ENCODE results near the gene SAMD4B. TPM values are rescaled to one million over a fixed set of nuclear protein-coding genes. Genes with fewer than 3 reads are reported as not detected.

The SAMD4B gene
- total RNA-seq, 1 donor from 2014 or later: 22.4 TPM

DNA sequence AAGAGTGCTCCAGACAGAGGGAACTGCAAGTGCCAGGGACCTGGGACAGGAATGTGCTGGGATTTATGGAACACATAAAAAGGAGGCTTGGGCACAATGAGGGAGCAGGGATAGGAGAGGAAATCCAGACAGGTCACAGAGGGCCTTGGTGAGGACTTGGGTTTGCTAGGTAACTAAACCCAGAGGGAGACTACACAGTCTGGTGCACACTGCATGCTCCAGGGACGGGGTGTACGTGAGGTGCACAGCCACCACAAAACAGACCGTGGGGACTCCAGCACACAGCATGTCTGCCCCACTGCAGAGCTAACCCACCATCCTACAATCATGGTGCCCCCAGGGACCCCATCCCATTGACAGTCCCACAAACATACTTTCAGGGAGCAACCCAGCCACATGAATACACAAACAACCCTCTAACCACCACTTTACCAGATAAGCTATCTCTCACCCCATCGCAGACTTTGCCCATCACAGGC lies 58.9 kb downstream of the SAMD4B start:
- no peaks in the 10 kb centered on the region for H3K27me3 ChIP-seq (ENCODE audit: control insufficient read depth in 3 of 3, insufficient read depth in 3 of 3, low read length in 3 of 3)
- H3K27ac ChIP-seq (ENCODE audit: low read depth, low read length): peak overlapping the region; percentile 100
- H3K4me3 ChIP-seq (ENCODE audit: low read length in 3 of 3): peak overlapping the region in 1 of 3 donors; percentile 22
- peaks cover 0 to 5% (median 4%) of the 10 kb centered on the region in 3 donors for H3K36me3 ChIP-seq (ENCODE audit: control insufficient read depth in 3 of 3, insufficient read depth in 3 of 3, low read length in 3 of 3)
- peak overlapping the region in 2 of 3 donors; percentile 18 to 93 for H3K9ac ChIP-seq (ENCODE audit: low read depth in 1 of 3, low read length in 3 of 3)
- H3K4me1 ChIP-seq (ENCODE audit: control insufficient read depth in 3 of 3, insufficient read depth in 3 of 3, low read length in 3 of 3): peaks cover 34 to 49% (median 40%) of the 10 kb centered on the region in 3 donors
- H3K9me3 ChIP-seq (ENCODE audit: control insufficient read depth in 3 of 3, low read length in 3 of 3): no peaks in the 10 kb centered on the region

DNA sequence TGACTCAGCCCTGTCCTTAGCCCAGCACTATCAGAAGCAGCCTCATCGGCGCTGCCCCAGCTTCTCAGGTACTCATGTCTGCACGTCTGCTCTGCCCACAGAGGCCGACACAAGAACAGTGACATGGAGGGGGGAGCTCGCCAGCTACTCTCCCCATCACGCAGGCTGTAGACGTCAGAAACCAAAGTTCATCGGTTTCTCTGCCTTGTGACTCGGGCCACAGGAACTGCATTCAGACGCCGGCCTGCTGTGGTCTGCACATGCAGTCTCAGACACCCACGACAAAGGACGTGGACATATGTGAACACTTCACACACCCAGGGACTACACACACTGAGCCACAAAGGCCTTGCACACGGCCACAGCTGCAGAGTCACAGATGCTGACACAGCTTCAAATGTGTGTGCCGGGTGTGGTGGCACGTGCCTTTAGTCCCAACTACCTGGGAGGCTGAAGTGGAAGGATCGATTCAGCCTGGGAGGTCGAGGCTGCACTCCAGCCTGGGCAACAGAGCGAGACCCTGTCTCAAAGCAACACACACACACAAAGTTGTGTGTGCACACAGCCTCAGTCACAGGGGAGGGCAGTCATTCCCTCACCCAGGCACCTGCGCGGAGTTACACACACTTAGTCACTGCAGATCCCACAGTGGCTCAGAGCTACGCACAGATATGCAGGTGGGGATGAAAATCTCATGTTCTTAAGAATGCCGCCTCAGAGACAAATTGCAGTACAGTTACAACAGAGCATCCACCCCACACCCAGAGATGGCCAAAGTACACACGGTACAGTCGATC lies 59.5 kb downstream of the SAMD4B start:
- peak overlapping the region; percentile 93 to 97 (median 95) for H3K9ac ChIP-seq (ENCODE audit: low read depth in 1 of 3, low read length in 3 of 3)
- peaks cover 0 to 5% (median 4%) of the 10 kb centered on the region in 3 donors for H3K36me3 ChIP-seq (ENCODE audit: control insufficient read depth in 3 of 3, insufficient read depth in 3 of 3, low read length in 3 of 3)
- H3K4me1 ChIP-seq (ENCODE audit: control insufficient read depth in 3 of 3, insufficient read depth in 3 of 3, low read length in 3 of 3): peaks cover 36 to 50% (median 42%) of the 10 kb centered on the region in 3 donors
- no peaks in the 10 kb centered on the region for H3K9me3 ChIP-seq (ENCODE audit: control insufficient read depth in 3 of 3, low read length in 3 of 3)
- H3K27me3 ChIP-seq (ENCODE audit: control insufficient read depth in 3 of 3, insufficient read depth in 3 of 3, low read length in 3 of 3): no peaks in the 10 kb centered on the region
- peak overlapping the region; percentile 100 for H3K27ac ChIP-seq (ENCODE audit: low read depth, low read length)
- H3K4me3 ChIP-seq (ENCODE audit: low read length in 3 of 3): peak overlapping the region; percentile 59 to 78 (median 77)

DNA sequence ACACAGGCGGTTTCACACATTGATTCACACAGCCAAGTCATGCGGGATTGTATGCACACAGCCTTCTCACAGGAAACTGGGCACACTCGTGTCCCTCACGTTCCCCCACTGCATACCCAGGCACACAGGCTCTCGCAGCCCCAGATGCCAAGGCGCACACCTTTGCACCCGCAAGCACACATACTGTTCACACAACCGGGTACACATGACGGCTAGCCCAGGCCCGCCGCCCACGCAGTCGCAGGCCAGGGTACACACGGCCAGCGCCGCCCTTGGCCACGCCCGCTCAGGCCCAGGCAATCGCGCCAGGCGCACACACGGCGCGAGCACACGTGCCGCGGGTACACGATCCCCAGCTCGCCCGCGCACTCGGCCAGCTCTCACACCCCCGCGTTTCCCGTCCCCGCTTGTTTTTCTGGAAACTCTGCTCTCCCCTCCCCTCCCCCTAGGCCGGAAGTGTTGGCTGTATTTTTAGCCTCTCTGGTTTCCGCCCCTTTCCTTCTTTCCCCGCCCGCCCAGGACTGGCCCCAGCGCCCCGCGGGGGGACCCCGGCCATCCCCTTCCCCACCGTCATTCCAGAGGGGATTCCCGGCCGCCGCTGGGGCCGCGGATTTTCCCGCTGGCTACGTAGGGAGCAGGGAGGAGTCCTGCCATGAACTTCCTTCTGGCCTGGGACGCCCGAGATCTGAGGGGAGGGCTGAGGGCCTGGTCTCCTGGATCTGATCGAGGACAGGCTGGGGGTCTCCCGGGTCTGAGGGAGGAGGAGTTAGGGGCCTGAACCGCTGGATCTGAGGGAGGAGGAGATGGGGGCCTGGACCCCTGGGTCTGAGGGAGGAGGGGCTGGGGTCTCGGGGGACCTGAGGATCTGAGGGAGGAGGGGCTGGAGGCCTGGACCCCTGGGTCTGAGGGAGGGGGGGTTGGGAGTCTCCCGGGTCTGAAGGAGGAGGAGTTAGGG lies 60.4 kb downstream of the SAMD4B start:
- Histone ChIP-seq H3K27ac (ENCODE audit: low read depth, low read length) (peak overlapping the region; percentile 100), H3K4me3 (ENCODE audit: low read length in 3 of 3) (peak overlapping the region; percentile 70 to 78 (median 77)), H3K9me3 (ENCODE audit: control insufficient read depth in 3 of 3, low read length in 3 of 3) (no peaks in the 10 kb centered on the region), H3K36me3 (ENCODE audit: control insufficient read depth in 3 of 3, insufficient read depth in 3 of 3, low read length in 3 of 3) (peaks cover 0 to 4% (median under 1%) of the 10 kb centered on the region in 3 donors), H3K4me1 (ENCODE audit: control insufficient read depth in 3 of 3, insufficient read depth in 3 of 3, low read length in 3 of 3) (peaks cover 28 to 43% (median 34%) of the 10 kb centered on the region in 3 donors), H3K9ac (ENCODE audit: low read depth in 1 of 3, low read length in 3 of 3) (peak overlapping the region; percentile 93 to 97 (median 95)), H3K27me3 (ENCODE audit: control insufficient read depth in 3 of 3, insufficient read depth in 3 of 3, low read length in 3 of 3) (no peaks in the 10 kb centered on the region)

DNA sequence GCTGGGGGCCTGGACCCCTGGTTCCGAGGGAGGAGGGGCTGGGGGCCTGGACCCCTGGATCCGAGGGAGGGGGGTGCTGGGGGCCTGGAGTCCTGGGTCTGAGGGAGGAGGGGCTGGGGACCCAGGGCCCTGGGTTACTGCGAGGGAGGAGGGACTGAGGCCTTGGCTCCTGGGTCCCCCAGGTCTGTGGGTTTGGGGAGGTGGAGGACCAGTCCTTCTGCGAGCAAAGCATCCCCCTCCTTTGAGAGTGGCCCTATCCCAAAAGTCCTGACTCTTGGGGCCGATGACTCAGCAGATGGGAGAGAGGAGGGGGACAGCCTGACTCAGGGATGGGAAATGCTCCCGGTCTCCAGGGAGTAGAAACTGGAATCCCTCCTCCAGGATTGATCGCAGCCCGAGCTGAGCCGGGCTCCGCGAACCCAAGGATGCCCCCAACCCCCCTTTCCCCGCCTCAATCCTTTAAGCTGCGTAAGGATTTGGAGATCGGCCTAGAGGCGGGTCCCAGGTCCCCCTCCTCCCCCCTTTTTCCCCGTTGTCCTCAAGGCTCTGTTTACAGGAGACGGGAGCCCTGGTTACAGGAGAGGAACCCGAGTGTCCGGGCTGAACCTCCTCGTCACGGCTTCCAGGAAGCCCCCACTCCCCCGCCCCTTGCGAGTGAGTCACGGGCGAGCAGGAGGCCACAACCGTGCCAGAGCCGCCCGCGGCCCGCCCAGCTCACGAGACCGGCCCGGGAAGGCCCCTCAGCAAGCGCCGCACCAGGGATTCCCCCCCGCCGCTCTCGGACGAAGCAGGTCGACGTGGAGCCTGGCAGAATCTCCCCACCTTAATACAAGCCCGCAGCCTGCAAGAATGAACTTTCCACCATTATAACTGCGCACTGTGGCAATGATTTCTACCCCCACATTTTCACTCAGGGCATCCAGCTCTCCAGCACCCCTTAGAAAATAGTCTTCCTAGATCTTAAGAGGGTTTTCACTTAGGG lies 61.4 kb downstream of the SAMD4B start:
- H3K4me3 ChIP-seq (ENCODE audit: low read length in 3 of 3): peak overlapping the region; percentile 70 to 78 (median 77)
- H3K36me3 ChIP-seq (ENCODE audit: control insufficient read depth in 3 of 3, insufficient read depth in 3 of 3, low read length in 3 of 3): peaks cover 9 to 12% (median 11%) of the 10 kb centered on the region in 3 donors
- H3K9ac ChIP-seq (ENCODE audit: low read depth in 1 of 3, low read length in 3 of 3): peak overlapping the region; percentile 93 to 97 (median 95)
- H3K4me1 ChIP-seq (ENCODE audit: control insufficient read depth in 3 of 3, insufficient read depth in 3 of 3, low read length in 3 of 3): peaks cover 26 to 43% (median 34%) of the 10 kb centered on the region in 3 donors
- no peaks in the 10 kb centered on the region for H3K27me3 ChIP-seq (ENCODE audit: control insufficient read depth in 3 of 3, insufficient read depth in 3 of 3, low read length in 3 of 3)
- no peaks in the 10 kb centered on the region for H3K9me3 ChIP-seq (ENCODE audit: control insufficient read depth in 3 of 3, low read length in 3 of 3)
- H3K27ac ChIP-seq (ENCODE audit: low read depth, low read length): peak overlapping the region; percentile 100

DNA sequence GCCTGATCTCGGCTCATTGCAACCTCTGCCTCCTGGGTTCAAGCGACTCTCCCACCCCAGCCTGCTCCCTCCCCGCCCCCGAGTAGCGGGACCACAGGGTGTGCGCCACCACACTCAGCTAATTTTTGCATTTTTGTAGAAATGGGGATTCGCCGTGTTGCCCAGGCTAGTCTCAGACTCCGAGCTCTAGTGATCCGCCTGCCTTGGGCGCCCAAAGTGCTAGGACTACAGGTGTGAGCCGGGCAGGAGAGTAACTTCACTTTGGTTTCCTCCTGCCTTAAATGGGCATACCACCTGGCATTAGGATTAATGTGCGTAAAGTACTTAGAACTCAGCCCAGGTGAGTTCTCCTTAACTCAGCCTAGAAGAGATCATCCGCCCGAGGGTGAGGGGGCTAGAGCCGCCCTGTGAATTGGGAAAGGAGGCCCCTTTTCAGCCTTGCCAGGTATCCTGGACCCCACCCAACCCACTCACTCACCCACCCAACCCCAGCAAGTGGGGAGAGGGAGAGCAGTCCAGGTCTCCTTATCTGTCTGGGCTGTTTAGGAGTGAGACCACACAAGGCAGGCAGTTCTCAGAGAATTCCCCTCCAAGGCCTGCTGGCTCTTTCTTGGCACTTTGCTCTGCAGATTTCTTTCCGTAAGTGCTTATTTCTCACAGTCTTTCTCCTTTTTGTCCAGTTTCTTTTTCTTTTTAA lies 63.2 kb downstream of the SAMD4B start:
- Histone ChIP-seq H3K9me3 (ENCODE audit: control insufficient read depth in 3 of 3, low read length in 3 of 3) (no peaks in the 10 kb centered on the region), H3K27me3 (ENCODE audit: control insufficient read depth in 3 of 3, insufficient read depth in 3 of 3, low read length in 3 of 3) (no peaks in the 10 kb centered on the region), H3K9ac (ENCODE audit: low read depth in 1 of 3, low read length in 3 of 3) (peak overlapping the region in 2 of 3 donors; percentile 33 to 89), H3K27ac (ENCODE audit: low read depth, low read length) (peak overlapping the region; percentile 100), H3K4me1 (ENCODE audit: control insufficient read depth in 3 of 3, insufficient read depth in 3 of 3, low read length in 3 of 3) (peaks cover 33 to 50% (median 46%) of the 10 kb centered on the region in 3 donors), H3K4me3 (ENCODE audit: low read length in 3 of 3) (peak overlapping the region in 1 of 3 donors; percentile 69), H3K36me3 (ENCODE audit: control insufficient read depth in 3 of 3, insufficient read depth in 3 of 3, low read length in 3 of 3) (peaks cover 11 to 13% (median 13%) of the 10 kb centered on the region in 3 donors)

DNA sequence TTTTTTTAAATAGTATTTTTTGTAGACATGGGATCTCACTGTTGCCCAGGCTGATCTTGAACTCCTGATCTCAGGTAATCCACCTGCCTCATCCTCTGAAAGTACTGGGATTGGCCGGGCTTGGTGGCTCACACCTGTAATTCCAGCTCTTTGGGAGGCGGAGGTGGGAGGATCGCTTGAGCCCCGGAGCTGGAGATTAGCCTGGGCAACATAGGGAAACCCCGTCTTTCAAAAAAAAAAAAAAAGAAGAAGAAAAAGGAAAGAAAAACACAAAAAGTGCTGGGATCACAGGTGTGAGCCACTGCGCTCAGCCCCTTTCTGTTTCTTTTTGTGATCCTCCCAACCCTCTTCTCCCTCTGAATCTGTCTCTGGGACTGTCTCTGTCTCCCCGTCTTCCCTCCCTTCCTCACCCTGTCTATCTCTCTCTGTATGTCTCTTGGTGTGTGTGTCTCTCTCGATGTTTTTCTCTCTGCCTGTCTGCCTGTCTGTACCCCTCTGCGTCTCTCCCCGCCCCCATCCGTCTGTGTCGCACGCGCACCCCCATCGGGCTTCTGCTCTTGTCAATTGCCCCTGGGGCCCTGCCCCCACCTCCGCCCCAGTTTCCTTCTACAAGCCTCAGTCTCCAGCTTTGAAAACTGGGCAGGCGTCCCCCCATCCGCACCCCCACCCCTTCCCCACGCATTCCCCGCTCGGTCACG lies 63.9 kb downstream of the SAMD4B start:
- Histone ChIP-seq H3K9me3 (ENCODE audit: control insufficient read depth in 3 of 3, low read length in 3 of 3) (no peaks in the 10 kb centered on the region), H3K9ac (ENCODE audit: low read depth in 1 of 3, low read length in 3 of 3) (peak overlapping the region; percentile 80 to 89 (median 85)), H3K27me3 (ENCODE audit: control insufficient read depth in 3 of 3, insufficient read depth in 3 of 3, low read length in 3 of 3) (no peaks in the 10 kb centered on the region), H3K27ac (ENCODE audit: low read depth, low read length) (peak overlapping the region; percentile 100), H3K36me3 (ENCODE audit: control insufficient read depth in 3 of 3, insufficient read depth in 3 of 3, low read length in 3 of 3) (peaks cover 11 to 13% (median 13%) of the 10 kb centered on the region in 3 donors), H3K4me1 (ENCODE audit: control insufficient read depth in 3 of 3, insufficient read depth in 3 of 3, low read length in 3 of 3) (peaks cover 40 to 54% (median 53%) of the 10 kb centered on the region in 3 donors), H3K4me3 (ENCODE audit: low read length in 3 of 3) (peak overlapping the region; percentile 69 to 94 (median 70))

DNA sequence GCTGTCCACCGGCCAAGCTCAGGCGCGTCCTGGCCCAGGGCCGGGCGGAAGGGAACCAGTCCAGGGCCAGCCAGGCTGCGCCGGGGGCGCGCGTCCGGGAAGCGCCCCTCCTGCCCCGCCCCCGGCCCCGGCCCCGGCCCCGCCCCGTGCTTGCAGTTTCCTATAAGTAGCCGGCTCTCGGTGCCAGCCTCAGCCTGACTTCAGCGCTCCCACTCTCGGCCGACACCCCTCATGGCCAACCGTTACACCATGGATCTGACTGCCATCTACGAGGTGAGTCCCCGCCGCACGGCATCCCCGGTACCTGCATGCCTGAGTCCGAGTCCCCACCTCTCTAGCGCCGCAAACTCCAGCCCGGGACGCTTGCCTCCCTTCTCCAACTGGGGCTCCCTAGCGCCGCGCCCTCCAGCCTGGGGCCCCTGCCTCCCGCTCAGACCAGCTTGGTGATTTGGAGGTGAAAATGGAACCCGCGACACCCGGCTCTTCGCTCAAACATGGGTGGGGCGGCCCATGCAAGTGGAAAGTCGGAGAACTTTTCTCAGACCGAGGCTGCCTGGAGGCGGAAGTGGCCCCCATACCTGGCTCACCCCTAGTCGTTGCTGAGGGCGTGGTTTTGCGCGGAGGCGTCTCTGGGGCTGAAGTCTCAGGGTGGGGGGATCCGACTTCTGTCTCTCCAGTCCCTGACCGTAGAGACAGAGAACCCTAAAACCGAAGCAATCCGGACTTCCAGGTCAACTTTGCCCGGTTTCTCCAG lies 64.6 kb downstream of the SAMD4B start, which contains the start of gene ZFP36:
Gene ZFP36 (plus strand): TSS at position 192 of the 754 bp plus-strand sequence. CDS start 58 bp downstream, at position 250.
- Histone ChIP-seq H3K9ac (ENCODE audit: low read depth in 1 of 3, low read length in 3 of 3) (peak within 1 kb of the TSS; percentile 85 to 99 (median 93)), H3K4me3 (ENCODE audit: low read length in 3 of 3) (peak within 1 kb of the TSS; percentile 92 to 94 (median 94)), H3K9me3 (ENCODE audit: control insufficient read depth in 3 of 3, low read length in 3 of 3) (no peaks in the 10 kb centered on the region), H3K27ac (ENCODE audit: low read depth, low read length) (peak within 1 kb of the TSS; percentile 100), H3K27me3 (ENCODE audit: control insufficient read depth in 3 of 3, insufficient read depth in 3 of 3, low read length in 3 of 3) (no peaks in the 10 kb centered on the region), H3K36me3 (ENCODE audit: control insufficient read depth in 3 of 3, insufficient read depth in 3 of 3, low read length in 3 of 3) (peaks cover 11 to 13% (median 13%) of the 10 kb centered on the region in 3 donors), H3K4me1 (ENCODE audit: control insufficient read depth in 3 of 3, insufficient read depth in 3 of 3, low read length in 3 of 3) (peaks cover 43 to 55% (median 54%) of the 10 kb centered on the region in 3 donors)

DNA sequence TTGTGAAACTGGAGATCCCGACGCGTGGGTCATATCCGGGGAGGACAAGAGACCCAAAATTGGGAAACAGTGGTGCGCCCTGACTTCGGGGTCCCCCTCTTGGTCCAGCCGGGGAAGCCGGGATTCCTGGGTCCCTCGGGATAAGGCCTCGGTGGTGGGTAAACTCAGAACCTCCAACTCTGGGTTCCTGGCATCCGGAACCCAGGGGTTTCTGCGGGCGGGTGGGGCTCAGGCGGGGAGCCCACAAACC lies 65.1 kb downstream of the SAMD4B start:
- Histone ChIP-seq H3K9me3 (ENCODE audit: control insufficient read depth in 3 of 3, low read length in 3 of 3) (no peaks in the 10 kb centered on the region), H3K4me1 (ENCODE audit: control insufficient read depth in 3 of 3, insufficient read depth in 3 of 3, low read length in 3 of 3) (peaks cover 40 to 50% (median 49%) of the 10 kb centered on the region in 3 donors), H3K36me3 (ENCODE audit: control insufficient read depth in 3 of 3, insufficient read depth in 3 of 3, low read length in 3 of 3) (peaks cover 11 to 13% (median 13%) of the 10 kb centered on the region in 3 donors)

More for the DNA sequence above, 65.1 kb downstream of the SAMD4B start:
- peak overlapping the region; percentile 92 to 94 (median 94) for H3K4me3 ChIP-seq (ENCODE audit: low read length in 3 of 3)
- peak overlapping the region; percentile 84 to 99 (median 93) for H3K9ac ChIP-seq (ENCODE audit: low read depth in 1 of 3, low read length in 3 of 3)
- no peaks in the 10 kb centered on the region for H3K27me3 ChIP-seq (ENCODE audit: control insufficient read depth in 3 of 3, insufficient read depth in 3 of 3, low read length in 3 of 3)
- H3K27ac ChIP-seq (ENCODE audit: low read depth, low read length): peak overlapping the region; percentile 100
